Heart left ventricle (tissue), 16 donors: Measurements from ENCODE around the gene INPP4A. TPM values are rescaled to one million over a fixed set of nuclear protein-coding genes. Genes with fewer than 3 reads are reported as not detected.

ENCODE experiments used
- ATAC-seq, 4 donors: fragments of 200-7000 bp; cut with Tn5 transposase; one replicate each; pipeline ENCODE4 v1.9.1; 2020 to 2022; ENCODE audit warnings: moderate library complexity in 4 of 4, mild to moderate bottlenecking in 3 of 4, moderate number of reproducible peaks in 1 of 4
- DNase-seq, 5 donors: peaks; one replicate each; pipeline ENCODE4 v3.0.0-alpha.2; 2020
- H3K27ac ChIP-seq, 12 donors: fragments of 200-600 bp; sonication (generic) in 4 of 12; one replicate each; pipeline versions ENCODE4 v1.5.0 to v1.8.0; 2016 to 2022; ENCODE audit warnings: mild to moderate bottlenecking in 2 of 12
- H3K27me3 ChIP-seq, 9 donors: fragments of 200-600 bp; sonication (generic) in 2 of 9; one replicate each; pipeline versions ENCODE4 v1.5.1 to v1.8.0; 2016 to 2022; ENCODE audit warnings: mild to moderate bottlenecking in 3 of 9
- H3K36me3 ChIP-seq, 9 donors: fragments of 200-600 bp; sonication (generic) in 2 of 9; one replicate each; pipeline versions ENCODE4 v1.5.0 to v1.8.0; 2018 to 2022; ENCODE audit warnings: mild to moderate bottlenecking in 2 of 9
- H3K4me1 ChIP-seq, 12 donors: fragments of 200-600 bp; sonication (generic) in 4 of 12; one replicate each; pipeline versions ENCODE4 v1.5.0 to v1.8.0; 2016 to 2022; ENCODE audit warnings: mild to moderate bottlenecking in 3 of 12
- H3K4me3 ChIP-seq, 12 donors: fragments of 200-600 bp; sonication (generic) in 4 of 12; one replicate each; pipeline versions ENCODE4 v1.5.0 to v1.8.0; 2017 to 2022; ENCODE audit warnings: mild to moderate bottlenecking in 9 of 12, moderate library complexity in 4 of 12
- H3K9me3 ChIP-seq, 12 donors: fragments of 200-600 bp; sonication (generic) in 4 of 12; one replicate each; pipeline versions ENCODE4 v1.5.0 to v1.8.0; 2016 to 2022; ENCODE audit warnings: mild to moderate bottlenecking in 1 of 12
- POLR2A ChIP-seq, 2 donors: fragments of 450-650 bp; IDR thresholded peaks; one replicate each; pipeline ENCODE4 v1.6.1; 2017; ENCODE audit warnings: antibody characterized with exemption in 2 of 2, mild to moderate bottlenecking in 2 of 2, moderate library complexity in 2 of 2
- WGBS, 4 donors: extraction: QIAGEN DNeasy Blood & Tissue Kit in 2 of 4; methylation state at CpG; one replicate each; pipeline versions ENCODE4 v1.1.5 to v1.1.7; 2013 to 2018; 5-methylcytosine and 5-hydroxymethylcytosine counted together
- intact Hi-C, 10 donors: fragments of 100-400 bp; cut with DNase I; formaldehyde crosslinking; loops; one replicate each; pipeline versions ENCODE4 v1.11.1 to v1.14.2; 2022
- long read RNA-seq, 3 donors: library from polyadenylated mRNA; unstranded; transcript quantifications; one replicate each; pipeline ENCODE4 v2.0.0, GENCODE V29; 2020 to 2021
- polyA plus RNA-seq, 2 donors: library from polyadenylated mRNA; stranded (reverse); fragments of 200-250 nt; gene quantifications; one replicate each; pipeline ENCODE4 v1.2.3, GENCODE V29; 2013
- total RNA-seq, 9 donors: library from RNA; depleted of rRNA in 2 of 9; stranded (reverse); fragments of >200 nt in 2 of 9; fragmentation: NEBNext Ultra II Directional in 3 of 9; extraction: Animal tissue kit (Norgen Biotek cat#: 25700) in 3 of 9; gene quantifications; one replicate each; pipeline versions ENCODE4 v1.1.0 to v1.2.4, GENCODE V29; 2016 to 2023
- TF ChIP-seq, protein P1 (sequence below), 12 donors: fragments of 200-600 bp; sonication (generic) in 4 of 12; IDR thresholded peaks; one replicate each; pipeline versions ENCODE4 v1.5.0 to v1.8.0; 2018 to 2022; ENCODE audit warnings: antibody characterized with exemption in 12 of 12, mild to moderate bottlenecking in 5 of 12
- donor health status: ischemic (EF 13 %, LVEDD 7.1; RV severe dilation, severe dysfunction).
- donor health status: healthy with polysubstance abuse.
- donor health status: DM: no; HTN: yes; CAD: no.
- donor health status: DM: no; HTN: no; CAD: no.
- donor health status: ischemic (EF 25% LVEDD 6.9; RV normal size, moderate dysfunction).
- donor health status: ischemic (EF 25% LVEDD 5.7; RV mildly dilated, moderate dysfunction).
- donor health status: healthy.
- donor health status: DM: yes; HTN: yes; CAD: no.
- donor health status: ischemic (EF 35%, LVEDD 5.7; RV mildly dilated, moderate dysfunction).
- donor health status: nonischemic (EF 11% LVEDD 7.7; RV severe dilation, severe dysfunction).
- donor health status: DM: yes; HTN: yes; CAD: no.
- donor health status: PGD.
- donor health status: ischemic (EF 29% LVEDD 5.4; RV normal size, mild dysfunction).
- donor health status: nonischemic (EF 23%, LVEDD 6.1; RV moderate dilation, normal function).

Gene INPP4A
- total RNA-seq (10 to 100 TPM; 15.2 to 30.5 (median 20.6) TPM), polyA plus RNA-seq (1 to 10 TPM; 5.1 to 8.7 TPM)
- long read RNA-seq, donor 1, partial matches to known transcripts = 17 of 65 reads
- long read RNA-seq, donor 1, other reads (novel, unspliced or antisense) = 45 of 65 reads
- long read RNA-seq, donor 2, partial matches to known transcripts = 6 of 14 reads
- long read RNA-seq, donor 2, other reads (novel, unspliced or antisense) = 8 of 14 reads
- long read RNA-seq, donor 3, transcript INPP4A-205 (25 exons, 3,365 nt) = major isoform, 5 of 36 reads
- long read RNA-seq, donor 3, partial matches to known transcripts = 8 of 36 reads
- long read RNA-seq, donor 3, other reads (novel, unspliced or antisense) = 23 of 36 reads

DNA sequence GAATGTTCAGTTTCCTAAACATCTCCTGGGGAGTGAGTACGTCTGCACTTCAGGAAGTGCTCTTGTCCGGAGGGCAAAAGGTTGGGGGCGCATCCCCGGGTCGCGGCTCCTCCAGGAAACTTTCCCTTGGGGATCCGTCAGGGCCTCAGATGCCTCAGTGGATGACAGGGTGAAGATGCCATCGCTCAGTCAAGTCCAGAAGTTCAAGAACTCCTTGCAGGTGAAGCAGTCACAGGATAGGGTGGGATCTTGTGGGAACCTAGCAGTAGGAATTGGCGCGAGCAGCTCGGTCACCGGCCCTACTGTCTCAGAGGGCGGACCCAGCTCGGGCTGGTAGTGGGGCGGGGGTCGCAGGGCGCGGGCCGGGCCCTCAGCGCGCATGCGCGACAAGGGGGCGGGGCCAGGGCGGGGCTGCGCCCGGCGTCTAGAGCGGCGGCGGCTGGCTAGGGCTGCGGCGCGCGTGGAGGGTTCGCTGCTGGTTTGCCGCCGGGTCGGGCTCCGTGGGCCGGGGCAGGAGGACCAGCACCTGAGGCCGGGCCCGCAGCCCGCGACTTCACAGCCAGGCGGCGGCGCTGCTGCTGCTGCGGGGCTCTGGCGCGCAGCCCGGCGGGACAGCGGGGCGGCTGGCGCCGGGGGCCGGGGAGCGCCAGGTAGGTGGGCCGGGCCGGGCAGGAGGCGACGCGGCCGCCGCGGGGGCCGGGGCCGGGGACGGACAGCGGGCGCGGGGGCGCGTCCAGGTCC lies at the start of gene INPP4A:
Gene INPP4A (plus strand): TSS at position 423 of the 741 bp plus-strand sequence. CDS start 75,191 bp downstream, outside the sequence.
- peak; percentile 74 to 96 (median 93) for ATAC-seq
- Histone ChIP-seq H3K36me3 (no peaks in the 10 kb centered on the region), H3K27me3 (no peaks in the 10 kb centered on the region), H3K4me1 (peaks cover 0 to 34% (median 17%) of the 10 kb centered on the region in 12 donors), H3K4me3 (peak within 1 kb of the TSS; percentile 51 to 98 (median 86)), H3K9me3 (peaks cover 0 to 11% (median 0%) of the 10 kb centered on the region in 12 donors), H3K27ac (peak within 1 kb of the TSS; percentile 59 to 87 (median 76))
- intact Hi-C loops = loop anchor here in 6 of 10 donors (5.0 to 10.0 kb wide), 9 partner anchors 38 to 160 kb away; partner anchors contain the start of genes COA5 (in 2 of the 6) and UNC50 (in 2 of the 6)
- DNase-seq = peak; percentile 77 to 91 (median 80)
- TF ChIP-seq POLR2A (IDR thresholded peaks at IDR 0.05) = peak in 1 of 2 donors; percentile 79
- TF ChIP-seq, protein P1, sequence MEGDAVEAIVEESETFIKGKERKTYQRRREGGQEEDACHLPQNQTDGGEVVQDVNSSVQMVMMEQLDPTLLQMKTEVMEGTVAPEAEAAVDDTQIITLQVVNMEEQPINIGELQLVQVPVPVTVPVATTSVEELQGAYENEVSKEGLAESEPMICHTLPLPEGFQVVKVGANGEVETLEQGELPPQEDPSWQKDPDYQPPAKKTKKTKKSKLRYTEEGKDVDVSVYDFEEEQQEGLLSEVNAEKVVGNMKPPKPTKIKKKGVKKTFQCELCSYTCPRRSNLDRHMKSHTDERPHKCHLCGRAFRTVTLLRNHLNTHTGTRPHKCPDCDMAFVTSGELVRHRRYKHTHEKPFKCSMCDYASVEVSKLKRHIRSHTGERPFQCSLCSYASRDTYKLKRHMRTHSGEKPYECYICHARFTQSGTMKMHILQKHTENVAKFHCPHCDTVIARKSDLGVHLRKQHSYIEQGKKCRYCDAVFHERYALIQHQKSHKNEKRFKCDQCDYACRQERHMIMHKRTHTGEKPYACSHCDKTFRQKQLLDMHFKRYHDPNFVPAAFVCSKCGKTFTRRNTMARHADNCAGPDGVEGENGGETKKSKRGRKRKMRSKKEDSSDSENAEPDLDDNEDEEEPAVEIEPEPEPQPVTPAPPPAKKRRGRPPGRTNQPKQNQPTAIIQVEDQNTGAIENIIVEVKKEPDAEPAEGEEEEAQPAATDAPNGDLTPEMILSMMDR (IDR thresholded peaks at IDR 0.05) = peak in 4 of 12 donors; percentile 13 to 47 (median 34)
- WGBS, 4 donors = 0 to 1% (median 0%) methylated on average over 14 to 75 of the region's 75 CpGs

DNA sequence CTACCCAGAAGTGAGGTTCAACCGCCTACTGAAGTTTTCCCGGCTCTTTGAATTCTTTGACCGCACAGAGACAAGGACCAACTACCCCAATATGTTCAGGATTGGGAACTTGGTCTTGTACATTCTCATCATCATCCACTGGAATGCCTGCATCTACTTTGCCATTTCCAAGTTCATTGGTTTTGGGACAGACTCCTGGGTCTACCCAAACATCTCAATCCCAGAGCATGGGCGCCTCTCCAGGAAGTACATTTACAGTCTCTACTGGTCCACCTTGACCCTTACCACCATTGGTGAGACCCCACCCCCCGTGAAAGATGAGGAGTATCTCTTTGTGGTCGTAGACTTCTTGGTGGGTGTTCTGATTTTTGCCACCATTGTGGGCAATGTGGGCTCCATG lies 48.7 kb upstream of the INPP4A start:
- intact Hi-C loops = no loop called here
- peaks cover 0 to 17% (median 0%) of the 10 kb centered on the region in 9 donors for H3K27me3 ChIP-seq
- H3K36me3 ChIP-seq = no peaks in the 10 kb centered on the region
- H3K4me3 ChIP-seq = no peak overlapping the region
- no peak for TF ChIP-seq POLR2A (IDR thresholded peaks at IDR 0.05)
- TF ChIP-seq, protein P1 (IDR thresholded peaks at IDR 0.05) = no peak
- no peaks in the 10 kb centered on the region for H3K9me3 ChIP-seq
- ATAC-seq (no peak), DNase-seq (no peak)
- no peak overlapping the region for H3K27ac ChIP-seq
- 87 to 92% (median 91%) methylated on average over 6 of the region's 6 CpGs for WGBS, 4 donors
- H3K4me1 ChIP-seq = no peaks in the 10 kb centered on the region

DNA sequence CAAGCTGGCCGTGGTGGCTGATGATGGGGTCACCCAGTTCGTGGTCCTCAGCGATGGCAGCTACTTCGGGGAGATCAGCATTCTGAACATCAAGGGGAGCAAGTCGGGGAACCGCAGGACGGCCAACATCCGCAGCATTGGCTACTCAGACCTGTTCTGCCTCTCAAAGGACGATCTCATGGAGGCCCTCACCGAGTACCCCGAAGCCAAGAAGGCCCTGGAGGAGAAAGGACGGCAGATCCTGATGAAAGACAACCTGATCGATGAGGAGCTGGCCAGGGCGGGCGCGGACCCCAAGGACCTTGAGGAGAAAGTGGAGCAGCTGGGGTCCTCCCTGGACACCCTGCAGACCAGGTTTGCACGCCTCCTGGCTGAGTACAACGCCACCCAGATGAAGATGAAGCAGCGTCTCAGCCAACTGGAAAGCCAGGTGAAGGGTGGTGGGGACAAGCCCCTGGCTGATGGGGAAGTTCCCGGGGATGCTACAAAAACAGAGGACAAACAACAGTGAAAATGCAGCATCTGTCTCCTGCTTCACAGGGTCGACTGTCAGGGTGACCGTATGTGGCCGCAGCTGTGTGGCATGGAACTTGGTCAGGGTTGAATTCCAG lies 47.8 kb upstream of the INPP4A start:
- peaks cover 0 to 20% (median 0%) of the 10 kb centered on the region in 9 donors for H3K27me3 ChIP-seq
- no peaks in the 10 kb centered on the region for H3K9me3 ChIP-seq
- TF ChIP-seq POLR2A (IDR thresholded peaks at IDR 0.05) = no peak
- TF ChIP-seq, protein P1 (IDR thresholded peaks at IDR 0.05) = no peak
- H3K27ac ChIP-seq = no peak overlapping the region
- no peaks in the 10 kb centered on the region for H3K36me3 ChIP-seq
- H3K4me1 ChIP-seq = no peaks in the 10 kb centered on the region
- intact Hi-C loops = no loop called here
- no peak overlapping the region for H3K4me3 ChIP-seq
- DNase-seq (no peak), ATAC-seq (no peak)
- 91 to 93% (median 92%) methylated on average over 22 to 23 of the region's 23 CpGs for WGBS, 4 donors
